Smooth muscle cell of the brain vasculature (primary cell): ENCODE results near the gene TMEM150A.
"Not testable (repeated sequence)": the region's sequence is repeated elsewhere in the genome, so short reads cannot be mapped to it uniquely, and the experiment has no call there.

Experiments
- DNase-seq: peaks from one replicate; pipeline ENCODE4 v3.0.0-alpha.2; 2012; ENCODE audit warnings: low read depth, low spot score

TMEM150A gene

DNA sequence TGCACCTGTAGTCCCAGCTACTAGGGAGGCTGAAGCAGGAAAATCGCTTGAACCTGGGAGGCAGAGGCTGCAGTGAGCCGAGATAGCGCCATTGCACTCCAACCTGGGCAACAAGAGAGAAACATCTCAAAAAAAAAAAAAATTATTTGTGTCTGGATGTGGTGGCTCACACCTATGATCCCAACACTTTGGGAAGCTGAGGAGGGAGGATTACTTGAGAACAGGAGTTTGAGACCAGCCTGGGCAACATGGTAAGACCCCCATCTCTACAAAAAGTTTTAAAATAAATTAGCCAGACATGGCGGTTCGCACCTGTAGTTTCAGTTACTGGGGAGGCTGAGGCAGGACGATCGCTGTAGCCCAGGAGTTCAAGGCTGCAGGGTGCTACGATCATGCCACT lies 26.8 kb downstream of the TMEM150A start:
- no peak for DNase-seq

DNA sequence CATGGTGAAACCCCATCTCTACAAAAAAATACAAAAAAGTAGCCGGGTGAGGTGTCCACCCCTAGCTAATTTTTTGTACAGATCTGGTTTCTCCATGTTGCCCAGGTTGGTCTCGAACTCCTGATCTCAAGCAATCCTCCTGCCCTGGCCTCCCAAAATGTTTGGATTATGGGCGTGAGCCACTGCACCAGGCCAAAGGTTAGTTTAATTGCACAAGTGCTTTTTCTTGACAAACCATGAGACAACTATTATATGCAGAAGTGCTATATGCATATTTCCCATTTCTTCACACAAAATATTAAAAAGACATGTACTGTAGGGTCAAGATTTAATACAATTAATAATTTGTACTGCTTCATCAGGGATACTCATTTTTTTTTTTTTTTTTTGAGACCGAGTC lies 36.2 kb downstream of the TMEM150A start:
- DNase-seq, result no peak

DNA sequence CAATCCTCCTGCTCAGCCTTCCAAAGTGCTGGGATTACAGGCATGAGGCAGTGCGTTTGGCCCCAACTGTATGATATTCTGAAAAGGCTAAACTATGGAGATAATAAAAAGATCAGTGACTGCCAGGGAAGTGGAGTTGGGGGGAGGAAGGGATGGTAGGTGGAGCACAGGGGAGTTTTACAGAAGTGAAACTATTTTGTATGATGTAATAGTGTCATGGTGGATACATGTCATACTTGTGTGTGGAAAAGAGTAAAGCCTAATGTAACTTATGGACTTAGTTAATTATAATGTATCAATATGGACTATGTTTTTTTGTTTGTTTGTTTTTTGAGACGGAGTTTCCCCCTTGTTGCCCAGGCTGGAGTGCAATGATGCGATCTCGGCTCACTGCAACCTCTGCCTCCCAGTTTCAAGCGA lies 38.3 kb downstream of the TMEM150A start:
- no peak for DNase-seq

DNA sequence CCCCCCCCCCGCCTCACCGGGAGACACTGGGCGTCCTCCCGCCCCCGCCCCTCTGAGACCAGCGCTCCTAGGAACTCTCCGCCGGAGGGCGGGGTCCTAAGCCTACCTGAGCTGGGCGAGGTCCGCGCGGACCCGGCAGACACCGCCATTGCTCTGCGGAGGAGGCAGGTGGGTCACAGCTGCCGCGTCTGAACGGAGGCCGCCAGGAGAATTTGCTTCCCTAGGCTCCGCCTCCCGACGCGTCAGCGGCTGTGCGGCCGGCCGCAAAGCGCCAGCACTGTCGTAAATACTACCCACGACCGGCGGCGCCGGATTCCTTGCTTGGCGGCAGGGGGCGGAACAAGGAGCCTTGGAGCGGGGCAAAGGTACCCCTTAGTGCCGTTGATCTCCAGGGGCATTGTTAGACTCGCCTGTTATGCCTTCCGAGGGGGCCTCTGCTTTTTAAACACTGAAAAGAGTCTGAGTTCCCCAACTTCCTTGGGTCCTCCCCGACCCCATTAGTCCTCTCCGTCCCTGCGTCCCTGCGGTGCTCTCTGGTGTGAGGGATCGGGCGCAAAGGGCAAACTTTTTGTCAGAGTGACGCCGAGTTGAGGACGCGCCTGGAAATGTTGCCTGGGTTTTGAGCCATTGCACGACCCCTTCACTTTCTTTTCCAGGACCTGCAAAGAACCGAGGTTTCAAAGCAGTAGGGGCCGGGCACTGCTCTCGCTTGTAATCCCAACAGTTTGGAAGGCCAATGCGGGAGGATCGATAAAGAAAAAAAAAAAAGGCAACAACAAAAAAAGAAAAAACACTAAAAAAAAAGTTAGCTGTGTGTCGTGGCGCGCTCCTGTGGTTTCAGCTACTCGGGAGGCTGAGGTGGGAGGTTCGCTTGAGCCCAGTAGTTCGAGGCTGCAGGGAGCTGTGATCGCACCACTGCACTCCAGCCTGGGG lies 41.0 kb downstream of the TMEM150A start, which contains the start of gene GGCX:
Gene GGCX, minus strand, starts transcription at position 214 of the 933 bp plus-strand sequence. Its CDS starts 65 bp downstream, at position 149.
- DNase-seq, result peak; percentile 83

DNA sequence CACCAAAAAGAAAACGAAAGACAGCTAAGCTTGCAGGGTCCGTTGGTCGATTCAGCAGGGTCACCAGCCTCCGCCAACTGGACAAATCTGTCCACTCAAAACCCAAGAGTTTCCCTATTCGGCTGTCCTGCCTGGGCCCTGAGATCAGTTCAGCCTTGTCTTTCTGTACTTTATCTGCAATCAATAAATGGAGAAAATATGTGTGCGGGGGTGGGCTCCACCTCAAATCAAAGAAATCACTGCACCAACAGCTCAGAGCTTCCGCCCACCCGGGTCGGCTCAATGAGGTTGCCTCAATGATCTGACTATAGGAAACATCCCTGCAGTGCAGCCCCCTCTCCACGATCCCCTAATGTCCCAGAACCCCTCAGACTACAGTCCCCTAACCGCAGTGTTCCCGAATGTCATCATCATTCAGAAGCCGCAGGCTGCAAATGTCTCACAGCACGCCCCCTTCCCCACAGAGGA lies 41.7 kb downstream of the TMEM150A start:
- DNase-seq, result no peak

DNA sequence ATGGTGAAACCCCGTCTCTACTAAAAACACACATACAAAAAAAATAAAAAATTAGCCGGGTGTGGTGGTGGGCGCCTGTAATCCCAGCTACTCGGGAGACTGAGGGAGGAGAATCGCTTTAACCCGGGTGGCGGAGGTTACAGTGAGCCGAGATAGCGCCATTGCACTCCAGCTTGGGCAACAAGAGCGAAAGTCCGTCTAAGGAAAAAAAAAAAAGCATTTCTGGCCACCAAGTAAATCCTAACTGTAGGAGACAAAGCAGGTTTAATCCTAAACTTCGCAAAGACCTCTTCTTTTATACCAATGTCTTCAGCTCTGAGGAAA lies 42.1 kb downstream of the TMEM150A start:
- DNase-seq, result not testable (repeated sequence)

DNA sequence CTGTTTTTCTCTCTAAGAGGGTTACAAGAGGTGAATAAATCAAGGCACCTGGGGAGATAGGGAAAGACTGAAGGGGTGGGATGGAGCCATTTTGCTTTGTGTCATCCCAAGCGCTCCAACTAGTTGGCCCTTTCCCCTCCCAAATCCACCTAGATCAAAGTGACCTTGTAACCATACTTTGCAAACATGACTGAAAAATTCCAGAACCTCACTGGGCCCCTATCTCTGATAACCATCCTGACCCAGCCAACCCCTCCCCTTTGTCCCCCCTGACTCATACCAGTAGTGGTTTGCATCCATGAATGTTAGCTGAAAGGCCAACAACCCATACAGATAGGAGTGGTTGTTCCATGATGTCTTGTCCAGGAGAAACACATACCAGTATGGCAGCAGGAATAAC lies 44.3 kb downstream of the TMEM150A start:
- DNase-seq, result no peak

DNA sequence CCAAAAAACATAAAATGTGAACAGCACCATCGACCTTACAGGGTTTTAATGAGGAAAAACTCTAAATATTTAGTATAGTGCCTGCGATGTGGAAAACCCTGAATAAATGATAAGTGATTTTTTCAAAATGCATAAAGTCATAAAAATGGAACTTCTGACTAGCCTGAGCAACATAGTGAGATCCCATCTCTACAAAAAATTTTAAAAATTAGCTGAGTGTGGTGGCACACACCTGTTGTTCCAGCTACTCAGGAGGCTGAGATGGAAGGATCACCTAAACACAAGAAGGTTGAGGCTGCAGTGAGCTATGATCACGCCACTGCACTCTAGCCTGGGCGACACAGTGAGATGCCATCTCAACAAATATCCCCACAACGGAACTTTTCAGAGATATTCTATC lies 45.4 kb downstream of the TMEM150A start:
- no peak for DNase-seq

DNA sequence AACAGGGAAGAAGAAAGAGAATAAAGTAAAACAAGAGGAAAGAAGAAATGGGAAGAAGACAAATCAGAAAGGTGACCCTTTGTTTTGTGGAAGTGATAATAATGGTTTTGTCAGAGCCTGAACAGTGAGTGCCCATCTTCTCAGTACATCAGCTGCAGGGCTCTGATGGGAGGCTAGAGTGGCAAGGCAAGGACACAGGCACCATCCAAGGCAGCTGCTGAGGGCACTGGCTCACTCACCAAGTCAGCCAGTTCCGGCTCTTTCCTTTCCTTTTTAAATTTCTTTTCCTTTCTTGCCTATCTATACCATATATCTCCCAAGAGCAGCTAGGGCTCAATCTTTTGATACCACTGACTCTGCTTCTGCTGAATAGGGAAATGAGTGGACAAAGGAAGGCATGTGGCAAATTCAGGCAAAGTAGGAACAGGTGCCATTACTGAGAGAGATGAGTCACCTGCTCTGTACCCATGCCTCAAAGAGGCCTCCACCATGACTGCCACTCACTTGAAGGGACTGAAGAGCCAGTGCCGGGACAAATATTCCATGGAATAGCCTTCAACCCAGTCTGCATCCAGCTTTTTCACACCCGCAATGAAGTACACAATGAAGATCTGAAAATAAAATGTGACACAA lies 47.4 kb downstream of the TMEM150A start:
- DNase-seq, result no peak

DNA sequence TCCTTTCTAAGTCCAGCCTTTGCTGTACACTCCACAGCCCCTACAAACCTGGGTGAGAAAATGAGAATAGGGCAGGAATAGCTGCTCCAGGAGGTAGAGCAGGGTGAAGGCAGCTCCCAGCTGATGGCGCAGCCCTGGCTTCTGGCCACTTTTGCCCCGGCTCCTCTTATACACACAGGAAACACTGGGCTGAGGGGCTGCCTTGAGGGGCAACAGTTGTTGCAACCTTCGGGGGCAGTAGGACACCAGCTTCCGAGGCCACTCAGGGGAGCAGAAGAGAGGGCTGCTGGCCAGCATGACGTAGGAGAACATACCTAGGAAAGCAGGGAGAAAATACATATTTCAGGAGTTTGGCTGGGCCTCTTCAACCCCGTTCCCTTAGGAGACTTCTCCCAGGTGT lies 49.3 kb downstream of the TMEM150A start:
- DNase-seq, result no peak

DNA sequence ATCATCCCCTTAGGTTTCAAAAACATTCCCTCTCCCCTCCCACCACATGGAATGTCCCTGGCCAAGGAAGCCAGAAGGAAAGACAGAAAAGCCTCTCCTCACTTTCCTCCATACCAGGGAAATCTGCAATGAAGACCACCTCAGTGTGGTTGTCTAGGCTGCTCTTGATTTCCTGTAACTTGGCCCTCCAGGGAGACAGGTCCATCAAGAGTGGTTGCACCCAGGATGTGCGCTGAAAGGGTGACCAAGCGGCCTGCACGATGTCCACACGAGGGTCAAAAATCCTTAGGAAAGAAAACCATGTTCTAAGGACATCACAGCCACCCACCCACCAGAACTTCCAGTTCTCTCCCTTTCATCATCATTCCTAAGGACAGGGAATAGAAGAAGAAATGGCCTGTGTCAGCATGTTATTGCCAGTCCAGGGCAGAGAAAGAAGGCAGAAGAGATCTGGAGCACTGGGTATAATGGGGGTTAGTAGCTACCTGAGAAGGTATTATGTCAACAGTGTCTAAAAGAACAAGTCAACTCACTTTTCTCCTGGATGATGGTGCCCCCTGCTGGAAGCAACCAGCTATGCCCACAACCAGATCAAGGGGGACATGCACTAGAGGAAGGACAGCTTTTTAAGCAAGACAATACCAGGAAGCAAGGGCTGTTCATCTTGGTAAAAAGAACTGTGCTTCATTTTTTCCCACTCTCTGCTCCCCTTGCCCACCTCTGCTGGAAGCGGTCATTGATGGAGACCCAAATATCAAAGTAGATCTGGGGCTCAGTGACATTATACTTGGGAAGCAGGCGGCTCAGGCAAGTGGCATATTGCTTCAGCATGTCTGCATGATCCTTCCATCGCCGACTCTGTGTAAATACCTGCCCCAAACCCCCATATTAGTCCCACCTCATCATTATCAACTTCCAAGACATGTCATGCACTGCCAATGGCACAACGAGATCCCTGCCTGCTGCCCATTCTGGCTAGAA lies 50.5 kb downstream of the TMEM150A start:
- peak; percentile 62 for DNase-seq

DNA sequence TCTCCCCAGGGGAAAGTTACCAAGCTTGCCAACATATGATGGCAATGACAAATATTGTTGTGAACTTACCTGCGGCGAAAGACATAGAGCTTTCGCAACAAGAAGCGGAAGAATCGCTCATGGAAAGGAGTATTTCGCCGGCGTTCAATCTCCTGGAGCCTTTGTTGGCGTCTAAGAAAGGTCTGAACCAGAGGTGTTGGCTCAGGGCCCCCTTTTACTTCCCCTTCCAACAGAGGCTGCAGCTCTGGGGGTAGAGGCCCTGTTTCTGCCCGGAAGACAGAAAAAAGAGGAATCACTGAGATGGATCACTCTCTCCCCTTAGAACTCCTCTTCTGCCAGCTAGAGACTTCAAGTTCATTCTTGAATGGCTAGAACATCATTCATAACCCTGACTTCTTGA lies 52.0 kb downstream of the TMEM150A start:
- DNase-seq, result no peak

DNA sequence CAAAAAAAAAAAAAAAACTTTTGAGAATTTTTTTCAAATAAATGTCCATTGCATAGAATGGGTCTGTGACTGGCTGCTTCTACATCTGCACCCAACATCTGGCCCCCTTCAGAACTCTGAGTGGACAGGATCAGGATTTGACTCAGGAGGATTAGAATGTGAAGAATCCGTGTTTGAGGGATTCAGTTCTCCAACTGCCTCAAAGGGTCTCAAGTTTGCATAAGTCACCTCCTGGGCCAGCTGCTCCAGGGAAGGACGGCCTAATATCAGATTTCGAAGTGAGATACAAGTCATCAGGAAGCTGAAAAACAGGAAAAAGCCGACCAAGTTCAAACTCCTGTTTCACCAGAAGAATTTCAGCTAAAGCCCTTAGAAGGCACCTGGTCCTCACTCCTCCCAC lies 52.7 kb downstream of the TMEM150A start:
- DNase-seq, result peak; percentile 50

DNA sequence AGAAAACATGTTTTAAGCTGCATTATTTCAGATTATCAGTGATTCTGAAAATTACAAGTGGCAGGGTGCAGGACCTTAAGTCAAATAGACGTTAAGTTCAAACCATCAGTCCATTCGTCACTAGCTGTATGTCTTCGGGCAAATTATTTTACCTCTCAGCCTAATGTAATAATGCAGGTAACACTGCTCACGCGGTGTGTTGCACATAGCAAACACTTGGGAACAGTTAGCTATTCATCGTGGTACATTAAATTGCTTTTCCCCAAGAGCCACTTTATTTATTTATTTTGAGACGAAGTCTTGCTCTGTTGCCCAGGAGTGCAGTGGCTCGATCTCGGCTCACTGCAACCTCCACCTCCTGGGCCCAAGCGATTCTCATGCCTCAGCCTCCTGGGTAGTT lies 53.4 kb downstream of the TMEM150A start:
- DNase-seq, result no peak

DNA sequence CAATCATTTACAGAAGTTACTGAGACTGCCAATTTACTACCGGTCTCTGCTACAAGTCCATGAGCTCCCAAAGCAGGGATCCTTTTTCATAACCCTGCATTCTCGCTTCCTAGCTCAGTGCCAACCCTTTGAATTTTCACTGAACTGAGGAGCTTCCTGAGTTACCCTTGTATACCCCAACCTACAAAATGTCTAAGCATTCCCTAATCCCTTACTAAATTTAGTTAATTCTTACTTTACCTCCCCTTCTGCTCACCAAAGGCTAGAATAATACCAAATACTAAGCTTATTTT lies 53.9 kb downstream of the TMEM150A start:
- DNase-seq, result no peak
